ENCODE data around the gene SPTBN4.
"Not testable (repeated sequence)": the region's sequence is repeated elsewhere in the genome, so short reads cannot be mapped to it uniquely, and the experiment has no call there.

SPTBN4 gene

DNA sequence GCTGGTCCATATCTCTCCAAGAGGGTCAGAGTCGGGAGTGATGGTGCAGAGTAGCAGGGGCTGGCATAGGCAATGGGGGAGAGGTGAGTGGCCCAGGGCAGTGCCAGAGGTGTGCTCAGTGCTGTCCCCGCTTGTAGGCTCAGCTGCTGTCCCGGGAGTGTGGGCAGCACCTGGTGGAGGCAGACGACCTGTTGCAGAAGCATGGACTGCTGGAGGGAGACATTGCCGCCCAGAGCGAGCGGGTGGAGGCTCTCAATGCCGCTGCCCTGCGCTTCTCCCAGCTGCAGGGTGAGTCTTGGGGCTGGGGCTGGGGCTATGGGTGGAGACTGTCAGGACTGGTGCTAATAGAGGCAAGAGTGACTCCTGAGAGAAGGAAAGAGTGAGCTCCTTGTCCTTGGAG is 39.3 kb downstream of the SPTBN4 start:
- DNase-seq (ENCODE audit: low spot score) = no peak

DNA sequence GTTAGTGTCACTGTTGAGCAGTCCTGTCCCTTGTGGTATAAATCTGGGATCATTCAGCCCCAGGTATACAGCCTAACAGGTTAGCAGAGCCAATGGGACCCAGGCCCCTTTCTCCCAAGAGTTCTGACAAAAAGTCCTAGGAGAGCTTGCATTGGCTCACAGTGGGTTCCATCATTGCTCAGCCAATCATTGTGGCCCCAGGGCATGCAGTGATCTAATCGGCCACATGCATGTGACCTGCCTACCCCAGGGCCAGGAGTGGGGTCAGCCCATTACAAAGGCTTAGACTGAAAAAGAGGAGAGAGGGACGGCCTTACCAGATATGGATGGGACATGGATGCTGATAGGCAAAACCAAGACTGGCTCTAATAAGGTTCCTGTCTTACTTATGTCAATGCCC is 41.1 kb downstream of the SPTBN4 start:
- no peak for DNase-seq (ENCODE audit: low spot score)

DNA sequence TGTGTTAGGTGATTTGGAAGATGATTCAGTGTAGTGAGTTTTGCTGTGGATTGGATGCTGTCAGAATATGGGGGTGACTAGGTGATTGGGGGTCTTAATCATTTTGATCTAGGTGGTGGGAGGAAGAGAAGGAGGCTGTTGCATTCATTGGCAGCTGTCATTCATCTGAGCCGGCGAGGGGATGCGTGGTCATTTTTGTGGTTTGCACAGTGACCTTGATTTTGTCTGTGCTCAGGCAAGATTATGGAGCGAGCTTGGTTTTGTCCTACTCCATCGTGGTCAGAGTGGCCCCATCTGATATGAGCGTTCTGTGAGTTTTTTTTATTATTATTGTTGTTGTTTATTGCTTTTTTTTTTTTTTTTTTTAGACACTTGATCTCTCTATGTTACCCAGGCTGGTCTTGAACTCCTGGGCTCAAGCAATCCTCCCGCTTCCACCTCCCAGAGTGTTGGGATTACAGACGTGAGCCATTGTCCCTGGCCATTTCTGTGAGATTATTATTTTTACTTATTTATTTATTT is 42.0 kb downstream of the SPTBN4 start:
- DNase-seq (ENCODE audit: low spot score) = no peak

DNA sequence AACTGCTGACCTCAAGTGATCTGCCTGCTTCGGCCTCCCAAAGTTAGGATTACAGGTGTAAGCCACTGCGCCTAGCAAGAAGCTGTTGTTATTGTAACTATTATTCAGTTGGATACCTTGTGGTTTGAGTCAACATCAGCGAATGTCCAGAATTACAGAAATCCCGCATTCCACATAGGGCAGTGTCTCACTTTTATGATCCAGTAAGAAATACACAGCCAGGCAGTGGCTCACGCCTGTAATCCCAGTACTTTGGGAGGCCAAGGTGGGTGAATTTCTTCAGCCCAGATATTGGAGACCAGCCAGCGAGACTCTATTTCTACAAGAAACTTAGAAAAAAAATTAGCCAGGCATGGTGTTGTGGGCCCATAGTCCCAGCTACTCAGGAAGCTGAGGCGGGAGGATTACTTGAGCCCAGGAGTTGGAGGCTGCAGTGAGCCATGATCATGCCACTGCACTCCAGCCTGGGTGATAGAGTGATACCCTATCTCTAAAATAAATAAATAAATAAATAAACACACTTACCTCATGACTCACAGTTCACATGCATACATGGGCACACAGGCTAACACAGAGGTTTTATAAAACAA is 43.8 kb downstream of the SPTBN4 start:
- no peak for DNase-seq (ENCODE audit: low spot score)

DNA sequence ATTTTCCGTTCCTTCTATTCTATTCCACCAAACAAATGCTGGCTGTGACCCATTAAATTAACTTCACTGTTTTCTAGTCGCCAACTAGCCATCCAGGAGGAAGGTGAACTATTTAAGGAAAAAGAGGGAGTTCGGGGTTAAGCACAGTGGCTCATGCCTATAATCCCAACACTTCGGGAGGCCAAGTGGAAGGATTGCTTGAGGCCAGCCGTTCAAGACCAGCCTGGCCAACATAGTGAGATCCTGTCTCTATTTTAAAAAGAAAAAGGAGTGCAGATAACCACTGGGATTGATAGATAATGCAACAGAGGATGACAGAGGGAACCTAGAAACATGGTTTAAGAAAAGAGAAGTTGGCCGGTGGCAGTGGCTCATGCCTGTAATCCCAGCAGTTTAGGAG is 44.7 kb downstream of the SPTBN4 start:
- DNase-seq (ENCODE audit: low spot score) = no peak

DNA sequence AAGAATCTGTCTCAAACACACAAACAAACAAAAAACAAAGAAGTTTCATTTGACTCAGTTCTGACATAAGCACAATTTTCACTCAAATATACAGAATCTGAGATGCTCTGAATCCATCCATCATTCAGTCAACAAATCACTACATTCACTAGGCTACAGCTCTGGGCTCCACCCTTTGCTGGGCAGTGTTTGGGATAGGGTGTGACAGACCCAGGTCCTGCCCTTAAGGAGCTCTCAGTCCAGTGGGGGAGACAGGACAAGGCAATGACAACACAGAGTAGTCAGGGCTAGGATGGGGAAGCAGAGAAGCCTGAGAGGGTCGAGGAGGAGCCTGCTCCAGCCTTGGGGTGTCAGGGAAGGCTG is 45.3 kb downstream of the SPTBN4 start:
- DNase-seq (ENCODE audit: low spot score) = no peak

DNA sequence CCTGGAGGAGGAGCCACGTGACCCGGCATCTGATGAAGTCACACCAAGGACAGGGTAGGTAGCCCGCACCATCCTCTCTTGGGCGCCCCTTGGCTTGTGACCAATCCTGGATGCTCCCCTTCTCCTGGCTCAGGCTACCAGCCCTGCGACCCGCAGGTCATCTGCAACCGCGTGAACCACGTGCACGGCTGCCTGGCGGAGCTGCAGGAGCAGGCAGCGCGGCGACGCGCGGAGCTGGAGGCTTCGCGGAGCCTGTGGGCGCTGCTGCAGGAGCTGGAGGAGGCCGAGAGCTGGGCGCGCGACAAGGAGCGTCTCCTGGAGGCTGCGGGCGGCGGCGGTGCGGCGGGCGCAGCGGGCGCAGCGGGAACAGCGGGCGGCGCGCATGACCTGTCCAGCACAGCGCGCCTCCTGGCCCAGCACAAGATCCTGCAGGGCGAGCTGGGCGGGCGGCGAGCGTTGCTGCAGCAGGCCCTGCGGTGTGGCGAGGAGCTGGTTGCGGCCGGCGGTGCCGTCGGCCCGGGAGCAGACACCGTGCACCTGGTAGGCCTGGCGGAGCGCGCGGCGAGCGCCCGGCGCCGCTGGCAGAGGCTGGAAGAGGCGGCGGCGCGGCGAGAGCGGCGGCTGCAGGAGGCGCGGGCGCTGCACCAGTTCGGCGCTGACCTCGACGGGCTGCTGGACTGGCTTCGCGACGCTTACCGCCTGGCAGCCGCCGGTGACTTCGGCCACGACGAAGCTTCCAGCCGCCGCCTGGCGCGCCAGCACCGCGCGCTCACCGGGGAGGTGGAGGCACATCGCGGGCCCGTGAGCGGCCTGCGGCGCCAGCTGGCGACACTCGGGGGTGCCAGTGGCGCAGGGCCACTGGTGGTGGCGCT is 45.9 kb downstream of the SPTBN4 start:
- DNase-seq (ENCODE audit: low spot score) = no peak

DNA sequence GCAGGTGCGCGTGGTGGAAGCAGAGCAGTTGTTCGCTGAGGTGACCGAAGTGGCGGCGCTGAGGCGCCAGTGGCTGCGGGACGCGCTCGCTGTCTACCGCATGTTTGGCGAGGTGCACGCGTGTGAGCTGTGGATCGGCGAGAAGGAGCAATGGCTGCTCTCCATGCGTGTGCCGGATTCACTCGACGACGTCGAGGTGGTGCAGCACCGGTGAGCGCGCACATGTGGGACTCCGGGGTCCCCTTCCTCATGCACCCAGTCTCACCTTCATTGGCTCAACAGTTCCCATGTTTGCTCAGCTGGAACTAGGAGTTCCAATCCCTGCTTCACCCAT is 46.5 kb downstream of the SPTBN4 start:
- DNase-seq (ENCODE audit: low spot score) = no peak

DNA sequence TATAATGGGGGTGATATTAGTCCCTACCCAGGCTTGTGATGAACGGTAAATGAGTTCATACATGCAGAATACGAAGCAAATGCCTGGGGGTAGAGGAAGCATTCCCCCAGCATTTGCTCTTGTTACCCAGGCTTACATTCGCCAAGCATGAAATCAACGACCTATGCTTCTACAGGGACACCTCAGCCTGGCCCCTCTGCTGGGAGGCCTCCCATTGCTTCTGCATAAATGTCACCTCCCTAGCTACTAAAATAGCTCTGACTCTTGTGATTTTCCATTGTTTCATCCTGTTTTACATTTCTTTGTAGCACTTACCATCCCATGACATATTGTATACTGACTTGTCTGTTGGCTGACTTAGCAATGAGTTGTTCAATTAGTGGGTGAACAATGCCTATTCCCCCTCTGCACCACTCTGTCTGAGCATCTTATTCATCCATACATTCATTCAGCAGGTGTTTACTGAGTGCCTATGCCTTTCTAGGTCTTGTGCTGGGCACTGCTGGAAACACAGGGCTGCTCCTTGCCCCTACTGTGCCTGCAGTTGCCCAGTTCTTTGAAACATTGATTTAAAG is 47.0 kb downstream of the SPTBN4 start:
- no peak for DNase-seq (ENCODE audit: low spot score)

DNA sequence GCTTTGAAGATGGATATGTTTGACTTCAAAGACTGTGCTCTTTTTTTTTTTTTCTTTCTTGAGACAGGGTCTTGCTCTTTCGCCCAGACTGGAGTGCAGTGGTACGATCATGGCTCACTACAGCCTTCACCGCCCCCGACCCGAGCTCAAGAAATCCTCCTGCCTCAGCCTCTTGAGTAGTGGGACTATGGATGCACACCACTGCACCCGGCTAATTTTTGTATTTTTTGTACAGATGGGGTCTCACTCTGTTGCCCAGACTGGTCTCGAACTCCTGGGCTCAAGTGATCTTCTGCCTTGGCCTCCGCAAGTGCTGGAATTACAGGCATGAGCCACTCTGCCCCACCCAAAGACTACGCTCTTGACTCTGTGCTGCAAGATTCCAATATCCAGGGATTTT is 50.4 kb downstream of the SPTBN4 start:
- DNase-seq (ENCODE audit: low spot score) = no peak

DNA sequence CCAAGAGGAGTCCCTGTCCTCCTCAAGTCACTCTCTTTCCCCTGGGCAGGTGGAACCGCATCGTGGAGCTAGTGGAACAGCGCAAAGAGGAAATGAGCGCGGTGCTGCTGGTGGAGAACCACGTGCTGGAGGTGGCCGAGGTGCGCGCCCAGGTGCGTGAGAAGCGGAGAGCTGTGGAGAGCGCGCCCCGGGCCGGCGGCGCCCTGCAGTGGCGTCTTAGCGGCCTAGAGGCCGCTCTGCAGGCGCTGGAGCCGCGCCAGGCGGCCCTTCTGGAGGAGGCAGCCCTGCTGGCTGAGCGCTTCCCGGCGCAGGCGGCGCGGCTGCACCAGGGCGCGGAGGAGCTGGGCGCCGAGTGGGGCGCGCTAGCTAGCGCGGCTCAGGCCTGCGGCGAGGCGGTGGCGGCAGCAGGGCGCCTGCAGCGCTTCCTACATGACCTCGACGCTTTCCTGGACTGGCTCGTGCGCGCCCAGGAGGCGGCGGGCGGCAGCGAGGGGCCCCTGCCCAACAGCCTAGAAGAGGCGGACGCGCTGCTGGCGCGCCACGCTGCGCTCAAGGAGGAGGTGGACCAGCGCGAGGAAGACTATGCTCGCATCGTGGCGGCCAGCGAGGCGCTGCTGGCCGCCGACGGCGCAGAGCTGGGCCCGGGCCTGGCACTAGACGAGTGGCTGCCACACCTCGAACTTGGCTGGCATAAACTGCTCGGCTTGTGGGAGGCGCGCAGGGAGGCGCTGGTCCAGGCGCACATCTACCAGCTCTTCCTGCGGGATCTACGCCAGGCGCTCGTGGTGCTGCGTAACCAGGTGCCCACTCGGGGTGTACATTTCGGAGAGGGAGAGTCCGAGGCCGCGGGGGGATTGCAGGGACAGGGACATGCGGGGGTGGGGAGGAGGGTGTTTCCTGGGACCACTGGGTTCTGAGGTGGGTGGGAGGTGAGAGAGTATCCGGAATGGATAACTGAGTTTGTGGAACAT is 52.8 kb downstream of the SPTBN4 start:
- DNase-seq (ENCODE audit: low spot score) = no peak

DNA sequence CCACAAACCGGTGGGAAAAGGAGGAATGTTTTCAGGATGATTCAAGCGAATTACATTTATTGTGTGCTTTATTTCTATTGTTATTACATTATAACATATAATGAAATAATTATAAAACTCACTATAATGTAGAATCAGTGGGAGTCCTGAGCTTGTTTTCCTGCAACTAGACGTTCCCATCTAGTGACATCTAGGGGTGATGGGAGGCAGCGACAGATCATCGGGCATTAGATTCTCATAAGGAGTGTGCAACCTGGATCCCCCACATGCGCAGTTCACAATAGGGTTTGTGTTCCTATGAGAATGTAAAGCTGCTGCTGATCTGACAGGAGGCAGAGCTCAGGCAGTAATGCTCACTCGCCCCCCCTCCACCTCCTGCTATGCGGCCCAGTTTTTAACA is 54.5 kb downstream of the SPTBN4 start:
- DNase-seq (ENCODE audit: low spot score) = no peak

DNA sequence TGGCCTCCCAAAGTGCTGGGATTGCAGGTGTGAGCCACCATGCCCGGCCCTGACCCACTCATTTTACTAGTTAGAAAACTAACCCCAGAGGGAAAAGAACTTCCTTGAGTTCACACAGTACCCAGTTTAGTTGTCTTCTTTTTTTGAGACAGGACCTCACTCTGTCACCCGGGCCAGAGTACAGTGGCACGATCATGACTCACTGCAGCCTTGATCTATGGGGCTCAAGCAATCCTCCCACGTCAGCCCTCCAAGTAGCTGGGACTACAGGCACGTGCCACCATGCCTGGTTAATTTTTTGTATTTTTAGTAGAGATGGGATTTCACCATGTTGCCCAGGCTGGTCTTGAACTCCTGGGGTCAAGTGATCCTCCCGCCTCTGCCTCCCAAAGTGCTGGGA is 55.1 kb downstream of the SPTBN4 start:
- DNase-seq (ENCODE audit: low spot score) = not testable (repeated sequence)

DNA sequence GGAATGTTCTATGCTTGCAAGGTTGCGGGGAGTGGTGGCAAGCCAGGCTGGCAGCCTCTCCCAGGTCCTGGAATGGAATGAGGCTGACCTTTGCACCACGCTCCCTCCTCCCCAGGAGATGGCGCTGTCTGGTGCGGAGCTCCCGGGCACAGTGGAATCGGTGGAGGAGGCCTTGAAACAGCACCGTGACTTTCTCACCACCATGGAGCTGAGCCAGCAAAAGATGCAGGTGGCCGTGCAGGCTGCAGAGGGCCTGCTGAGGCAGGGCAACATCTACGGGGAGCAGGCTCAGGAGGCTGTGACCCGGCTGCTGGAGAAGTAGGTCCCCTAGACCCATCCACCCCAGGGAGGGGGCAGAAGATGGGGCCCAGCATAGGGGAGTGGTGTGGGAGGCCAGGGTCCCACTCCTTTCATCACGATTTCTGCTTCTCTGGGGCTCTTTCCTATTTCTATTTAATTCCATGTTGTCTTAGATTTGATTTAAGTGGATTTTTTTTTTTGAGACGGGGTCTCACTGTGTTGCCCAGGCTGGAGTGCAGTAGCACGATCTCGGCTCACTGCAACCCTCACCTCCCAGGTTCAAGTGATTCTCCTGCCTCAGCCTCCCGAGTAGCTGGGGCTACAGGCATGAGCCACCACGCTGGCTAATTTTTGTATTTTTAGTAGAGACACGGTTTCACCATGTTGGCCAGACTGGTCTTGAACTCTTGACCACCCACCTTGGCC is 56.7 kb downstream of the SPTBN4 start:
- no peak for DNase-seq (ENCODE audit: low spot score)

DNA sequence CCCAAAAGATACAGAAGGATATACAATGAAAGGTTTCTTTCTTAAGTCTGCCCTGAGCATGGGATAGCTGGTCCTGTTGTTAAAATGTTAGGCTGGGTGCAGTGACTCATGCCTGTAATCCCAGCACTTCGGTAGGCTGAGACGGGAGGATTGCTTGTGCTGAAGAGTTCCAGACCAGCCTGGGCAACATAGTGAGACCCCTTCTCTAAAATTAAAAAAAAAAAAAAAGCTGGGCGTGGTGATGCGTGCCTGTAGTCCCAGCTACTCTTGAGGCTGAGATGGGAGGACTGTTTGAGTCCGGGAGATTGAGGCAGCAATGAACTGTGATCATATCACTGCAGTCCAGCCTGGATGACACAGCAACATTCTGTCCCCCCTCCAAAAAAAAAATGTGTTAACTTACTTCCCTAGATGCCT is 57.3 kb downstream of the SPTBN4 start:
- no peak for DNase-seq (ENCODE audit: low spot score)

DNA sequence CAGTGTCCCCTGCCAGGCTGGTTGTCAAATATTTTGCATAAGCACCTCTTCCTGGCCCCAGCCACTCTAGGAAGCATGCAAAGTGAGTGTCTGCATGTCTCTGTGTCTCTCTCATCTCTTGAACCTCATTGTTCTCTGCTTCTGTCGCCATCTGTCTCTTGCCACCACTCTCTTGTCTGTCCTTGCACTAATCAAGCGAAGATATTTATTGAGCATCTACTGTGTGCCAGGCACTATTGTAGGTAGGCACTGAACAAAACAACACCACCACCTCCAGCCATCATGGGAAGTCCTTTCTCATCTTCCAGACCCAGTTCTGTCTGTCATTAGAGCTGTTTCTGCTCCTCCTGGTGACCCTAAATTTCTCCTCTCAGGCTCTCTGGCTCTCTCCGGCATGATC is 57.9 kb downstream of the SPTBN4 start:
- no peak for DNase-seq (ENCODE audit: low spot score)

DNA sequence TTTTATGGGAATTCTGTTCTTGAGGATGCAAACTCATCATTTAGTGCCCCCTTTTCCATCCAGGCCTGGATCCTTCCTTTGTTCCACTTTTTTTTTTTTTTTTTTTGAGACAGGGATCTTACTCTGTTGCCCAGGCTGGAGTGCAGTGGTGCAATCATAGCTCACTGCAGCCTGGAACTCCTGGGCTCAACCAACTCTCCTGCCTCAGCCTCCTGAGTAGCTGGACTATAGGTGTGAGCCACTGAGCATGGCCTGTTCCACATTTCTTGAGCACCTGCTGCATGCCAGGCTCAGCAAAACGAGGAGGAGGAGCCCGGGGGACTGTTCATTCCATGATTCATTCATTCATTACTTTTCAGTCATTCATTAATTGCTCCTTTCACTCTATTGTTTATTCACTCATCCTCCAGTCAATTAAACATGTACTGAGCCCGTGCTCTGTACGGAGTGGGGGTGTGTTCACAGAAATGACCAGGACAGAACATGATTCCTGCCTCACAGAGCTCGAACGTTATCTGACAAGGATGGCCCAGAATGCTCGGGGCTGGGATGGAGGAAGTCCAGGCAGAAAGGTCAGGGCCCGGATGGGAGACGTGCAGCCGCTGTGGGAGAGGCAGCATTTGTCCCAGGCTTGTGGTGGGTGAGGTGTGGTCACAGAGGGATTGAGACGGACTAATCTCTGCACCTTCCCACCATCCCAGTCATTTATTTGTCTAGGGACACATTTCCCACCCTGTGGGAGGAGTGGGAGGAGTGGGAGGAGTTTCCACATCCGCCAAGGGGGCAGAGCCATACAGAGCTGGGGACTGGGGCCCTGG is 58.6 kb downstream of the SPTBN4 start:
- no peak for DNase-seq (ENCODE audit: low spot score)

DNA sequence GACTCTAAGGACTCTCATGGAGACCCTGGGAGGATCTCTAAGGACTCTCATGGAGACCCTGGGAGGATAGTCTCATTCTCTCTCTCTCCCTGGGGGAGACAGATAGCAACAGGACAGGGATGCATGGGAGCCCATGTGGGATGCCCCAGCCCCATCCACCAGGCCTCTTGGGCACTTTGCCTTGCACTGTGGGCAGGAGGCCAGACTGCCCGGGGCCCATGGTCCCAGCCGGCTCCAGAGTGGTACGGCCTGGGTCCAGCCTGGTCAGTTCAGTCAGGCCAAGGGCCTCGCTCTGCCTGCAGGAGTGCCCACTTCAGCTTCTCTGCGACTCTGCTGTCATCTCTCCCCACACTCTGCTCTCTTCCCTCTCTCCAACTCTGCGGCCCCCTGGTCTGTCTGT is 61.3 kb downstream of the SPTBN4 start:
- no peak for DNase-seq (ENCODE audit: low spot score)

DNA sequence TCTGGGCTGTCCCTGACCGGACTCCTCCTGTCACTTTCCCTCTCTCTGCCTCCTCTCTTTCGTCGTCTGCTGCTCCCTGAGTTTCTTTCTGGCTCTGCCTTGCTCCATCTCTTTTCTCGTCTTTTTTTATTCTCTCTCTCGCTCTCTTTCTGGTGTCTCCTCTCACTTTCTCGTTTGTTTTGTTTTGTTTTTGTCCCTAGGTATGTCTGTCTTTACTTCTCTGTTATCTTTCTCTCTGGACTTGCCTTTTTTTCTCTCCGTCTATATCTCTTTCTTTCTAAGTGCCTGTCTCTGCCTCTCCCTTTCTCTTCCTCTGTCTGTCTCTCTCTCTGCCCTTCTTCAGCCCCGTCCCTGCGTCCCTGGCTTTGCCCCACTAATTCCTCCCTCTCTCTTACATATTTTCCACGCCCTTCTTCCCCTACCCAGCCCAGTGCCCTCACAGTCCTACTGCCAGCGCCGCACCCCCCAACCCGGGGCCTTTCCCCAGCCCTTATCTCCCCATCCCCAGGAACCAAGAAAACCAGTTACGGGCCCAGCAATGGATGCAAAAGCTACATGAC is 61.8 kb downstream of the SPTBN4 start:
- DNase-seq (ENCODE audit: low spot score) = no peak

Data from Ammon's horn (tissue), 1 donor.